Activated CD4-positive, alpha-beta T cell treated with anti-CD3 and anti-CD28 coated beads, Interleukin-2, amount 50 U/mL, for 1 hour (primary cell): Measurements from ENCODE around the gene LDAH.

ENCODE experiments used
- DNase-seq: peaks from one replicate; pipeline ENCODE4 v3.0.0-alpha.2; 2020

LDAH gene

DNA sequence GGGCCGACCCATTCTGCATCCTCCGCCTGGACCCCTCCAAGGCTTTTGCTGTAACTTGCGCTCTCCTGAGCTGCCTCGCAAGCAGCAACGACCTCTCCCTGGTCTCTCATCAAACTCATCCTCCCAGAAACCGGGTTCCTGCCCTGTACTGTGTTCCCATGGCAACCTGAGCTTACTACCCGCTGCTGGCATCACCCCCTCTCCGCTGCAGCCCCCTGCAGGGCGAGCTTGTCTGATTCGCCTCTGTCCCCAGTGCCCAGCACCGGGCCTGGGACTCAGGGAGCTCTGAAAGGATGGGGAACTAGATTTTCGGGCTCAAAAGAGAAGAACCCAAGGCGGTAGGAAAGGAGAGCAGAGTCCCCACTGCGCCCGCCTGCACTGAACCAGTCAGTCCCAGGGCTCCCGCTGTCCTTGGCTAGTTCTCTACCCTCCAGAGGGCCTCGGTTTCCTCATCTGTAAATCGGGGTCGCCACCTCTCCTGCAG lies 172.5 kb downstream of the LDAH start:
- no peak for DNase-seq

DNA sequence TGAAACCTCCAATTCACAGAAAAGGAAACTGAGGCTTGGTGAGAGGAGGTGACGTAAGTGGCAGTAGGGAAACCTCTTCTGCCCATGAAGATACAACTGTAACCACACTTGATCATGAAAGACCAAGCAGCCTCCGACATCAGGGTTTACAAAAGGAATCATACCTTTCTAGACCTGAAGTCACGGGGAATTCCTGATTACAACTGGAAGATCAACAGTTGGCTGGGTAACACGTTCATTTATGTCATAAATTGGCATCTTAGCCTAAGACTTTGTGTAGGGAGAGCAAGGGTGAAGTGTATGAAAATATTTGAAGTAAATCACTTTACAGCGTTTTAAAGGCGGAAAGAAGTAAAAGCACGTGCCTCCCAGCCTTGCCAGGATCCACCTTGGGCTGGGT lies 172.9 kb downstream of the LDAH start:
- no peak for DNase-seq

DNA sequence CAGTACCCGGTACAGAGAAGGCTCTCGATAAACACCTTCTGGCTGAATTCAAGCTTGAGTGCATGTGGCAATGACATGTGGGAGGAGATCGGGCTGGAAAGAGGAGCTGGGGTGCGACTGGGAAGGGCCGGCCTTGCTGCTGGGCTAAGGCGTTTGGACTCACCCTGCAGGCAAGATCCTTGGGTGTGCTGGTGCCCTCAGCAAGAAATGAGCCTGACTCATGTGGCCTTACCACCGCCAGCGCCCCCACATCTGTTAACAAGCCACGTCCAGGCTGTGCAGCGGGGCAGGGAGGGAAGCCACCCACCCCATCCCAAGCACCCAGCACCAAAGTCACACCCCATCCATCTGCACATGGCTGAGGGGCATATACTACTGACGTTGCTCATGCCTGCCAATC lies 173.3 kb downstream of the LDAH start:
- no peak for DNase-seq

DNA sequence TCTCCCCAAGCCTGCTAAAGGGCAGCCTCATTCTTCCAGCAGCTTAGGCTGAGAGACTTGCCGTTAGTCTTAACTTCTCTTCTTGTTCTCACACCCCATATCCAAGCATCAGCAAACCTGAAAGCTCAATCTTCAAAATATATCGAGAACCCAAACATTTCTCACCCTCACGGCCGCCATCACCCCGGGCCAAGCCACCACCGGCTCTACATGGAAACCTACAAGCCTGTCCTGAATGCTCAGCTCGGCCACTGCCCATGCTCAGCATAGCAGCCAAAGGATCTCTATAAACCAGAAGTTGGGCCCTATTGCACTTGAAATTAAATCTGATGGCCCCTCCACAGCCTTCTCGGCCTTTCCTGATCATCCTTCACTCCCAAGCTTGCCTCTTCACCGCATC lies 174.1 kb downstream of the LDAH start:
- no peak for DNase-seq

DNA sequence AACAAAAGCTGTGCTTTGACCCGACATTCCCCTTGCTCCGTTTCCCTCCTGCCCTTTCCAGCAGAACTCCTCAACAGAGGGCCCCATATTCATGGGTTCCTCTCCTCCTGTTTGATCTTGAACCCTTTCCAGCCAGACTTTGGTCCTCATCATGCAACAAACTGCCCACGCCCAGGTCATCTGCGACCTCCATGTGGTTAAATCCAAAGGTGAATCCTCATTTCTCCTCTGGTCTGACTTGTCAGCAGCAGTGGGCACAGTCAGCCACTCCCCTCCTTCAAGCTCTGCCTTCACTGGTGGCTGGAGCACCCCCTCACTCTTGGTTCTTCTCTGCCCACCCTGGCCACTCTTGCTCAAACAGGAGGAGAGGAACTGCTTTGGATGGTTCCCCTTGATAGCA lies 174.7 kb downstream of the LDAH start:
- DNase-seq = no peak

DNA sequence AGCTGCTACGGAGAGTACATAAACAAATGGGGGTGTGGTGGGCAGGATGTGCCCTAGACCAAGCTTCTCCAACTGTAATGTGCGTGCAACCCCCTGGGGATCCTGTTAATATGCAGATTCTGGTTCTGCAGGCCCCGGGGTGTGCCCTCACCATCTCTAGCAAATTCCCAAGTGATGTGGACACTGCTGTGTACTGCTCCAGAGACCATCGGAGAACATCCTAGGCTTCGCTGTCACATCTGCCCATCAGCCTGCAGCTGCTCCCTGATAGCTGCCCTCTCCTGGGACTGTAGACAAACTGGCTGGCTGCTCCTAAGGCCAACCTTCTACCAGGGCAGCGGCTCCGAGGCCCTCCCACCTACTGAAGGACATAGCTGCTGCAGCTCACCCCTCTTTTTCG lies 175.2 kb downstream of the LDAH start:
- no peak for DNase-seq

DNA sequence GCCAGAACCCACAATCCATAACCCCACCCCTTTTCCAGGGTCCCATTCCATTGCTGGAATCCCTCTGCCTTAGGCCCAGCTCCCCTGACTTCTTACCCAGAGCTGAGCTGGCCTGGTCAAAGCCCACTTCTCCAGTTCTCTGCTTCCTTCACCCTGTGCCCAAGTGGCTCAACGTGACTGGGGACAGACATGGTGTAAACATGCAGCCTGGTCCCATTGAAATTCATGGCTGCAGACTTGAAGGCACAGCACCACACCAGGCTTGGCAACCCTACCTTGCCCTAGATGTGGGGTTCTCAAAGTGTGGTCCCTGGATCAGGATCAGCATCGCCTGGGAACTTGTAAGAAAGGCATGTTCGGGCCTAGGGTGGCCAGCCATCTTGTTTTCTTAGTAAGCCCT lies 175.7 kb downstream of the LDAH start:
- no peak for DNase-seq

DNA sequence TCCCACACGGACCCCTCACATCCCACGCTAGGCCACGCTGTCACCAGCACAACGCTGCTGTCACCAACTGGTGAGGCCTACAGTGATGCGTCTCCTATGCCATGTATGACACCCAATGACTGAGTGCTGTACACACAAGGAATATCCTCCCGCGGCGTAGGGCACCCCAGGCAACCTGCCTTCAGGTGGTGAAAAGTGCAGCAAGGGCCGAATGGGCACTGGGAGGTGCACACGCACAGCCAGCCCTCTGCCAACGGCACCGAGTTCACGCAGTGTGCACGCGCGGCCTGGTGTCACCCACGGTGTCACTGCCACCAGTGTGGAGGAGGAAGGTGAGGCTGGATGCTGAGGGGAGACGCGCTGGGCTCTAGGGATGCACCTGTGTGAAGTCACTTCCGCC lies 176.5 kb downstream of the LDAH start:
- no peak for DNase-seq

DNA sequence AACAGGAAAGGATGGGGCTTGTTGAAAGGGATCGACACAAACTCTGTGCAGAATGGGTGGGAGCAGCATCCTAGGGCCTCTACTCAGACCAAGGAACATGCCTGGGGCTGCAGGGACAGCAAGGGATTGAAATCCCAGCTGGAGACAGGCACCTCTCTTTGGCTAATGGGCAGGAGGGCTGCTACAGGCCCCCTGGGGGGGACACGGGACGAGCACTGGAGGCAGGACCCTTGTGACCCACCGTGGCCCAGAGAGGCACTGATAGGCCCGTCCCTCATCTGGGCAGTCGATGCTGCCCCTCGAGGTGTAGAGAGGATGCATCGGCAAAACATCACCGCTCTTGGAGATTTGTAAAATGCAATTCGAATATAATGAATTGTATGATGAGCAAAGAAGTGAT lies 177.1 kb downstream of the LDAH start:
- DNase-seq = no peak

DNA sequence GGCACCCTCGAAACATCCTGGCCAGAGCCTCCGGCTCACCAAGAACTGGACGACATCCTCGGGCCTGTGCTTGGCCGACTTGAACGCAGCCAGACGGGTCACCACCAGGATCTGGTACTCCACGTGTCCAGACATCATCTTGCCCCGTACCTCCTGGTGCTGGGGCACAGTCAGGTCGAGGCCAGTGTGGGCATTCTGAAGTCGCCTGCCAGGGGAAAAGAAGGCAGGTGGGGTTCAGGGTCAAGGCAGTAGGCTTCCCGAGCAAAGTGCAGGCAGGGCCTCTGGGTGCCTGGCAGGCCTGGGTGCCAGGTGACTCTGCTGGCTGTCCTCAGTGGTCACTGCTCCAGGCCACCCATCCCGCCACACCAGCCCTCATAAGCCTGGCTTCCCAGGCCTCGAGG lies 177.6 kb downstream of the LDAH start:
- DNase-seq = no peak

DNA sequence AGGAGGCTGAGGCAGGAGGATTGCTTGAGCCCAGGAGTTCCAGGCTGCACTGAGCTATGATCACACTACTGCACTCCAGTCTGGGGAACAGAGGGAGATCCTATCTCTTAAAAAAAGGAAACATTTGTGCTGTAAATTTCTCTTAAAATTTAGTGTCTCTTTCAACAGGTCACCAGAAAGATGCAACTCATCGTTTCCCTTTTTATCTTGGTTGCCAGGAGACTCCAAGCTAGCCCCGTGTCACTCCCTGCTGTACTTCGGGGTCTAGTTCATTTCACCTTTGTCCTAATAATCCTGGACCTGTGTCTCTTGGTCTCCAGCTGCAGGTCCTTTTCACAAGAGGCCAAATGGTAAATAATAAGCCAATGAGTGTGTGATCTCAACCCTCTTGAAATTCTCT lies 179.1 kb downstream of the LDAH start:
- no peak for DNase-seq

DNA sequence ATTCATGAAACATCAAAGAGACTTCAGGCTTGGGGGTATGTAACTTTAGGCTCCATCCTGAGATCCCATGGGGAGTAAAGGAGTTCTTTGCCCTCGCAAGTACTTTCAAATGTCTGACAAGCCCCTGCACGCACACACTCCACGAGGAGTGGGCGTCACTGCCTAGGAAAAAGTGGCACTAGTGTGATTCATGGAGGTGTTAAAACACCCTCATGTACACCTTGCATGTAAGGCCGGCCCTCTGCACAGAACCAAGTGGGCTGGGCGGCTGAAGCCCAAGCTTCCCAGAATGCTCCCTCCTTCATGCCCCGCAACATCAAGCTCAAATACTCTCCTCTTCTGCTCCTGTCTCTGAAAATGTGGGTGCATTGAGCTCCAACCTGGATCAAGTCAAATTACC lies 179.8 kb downstream of the LDAH start:
- no peak for DNase-seq

DNA sequence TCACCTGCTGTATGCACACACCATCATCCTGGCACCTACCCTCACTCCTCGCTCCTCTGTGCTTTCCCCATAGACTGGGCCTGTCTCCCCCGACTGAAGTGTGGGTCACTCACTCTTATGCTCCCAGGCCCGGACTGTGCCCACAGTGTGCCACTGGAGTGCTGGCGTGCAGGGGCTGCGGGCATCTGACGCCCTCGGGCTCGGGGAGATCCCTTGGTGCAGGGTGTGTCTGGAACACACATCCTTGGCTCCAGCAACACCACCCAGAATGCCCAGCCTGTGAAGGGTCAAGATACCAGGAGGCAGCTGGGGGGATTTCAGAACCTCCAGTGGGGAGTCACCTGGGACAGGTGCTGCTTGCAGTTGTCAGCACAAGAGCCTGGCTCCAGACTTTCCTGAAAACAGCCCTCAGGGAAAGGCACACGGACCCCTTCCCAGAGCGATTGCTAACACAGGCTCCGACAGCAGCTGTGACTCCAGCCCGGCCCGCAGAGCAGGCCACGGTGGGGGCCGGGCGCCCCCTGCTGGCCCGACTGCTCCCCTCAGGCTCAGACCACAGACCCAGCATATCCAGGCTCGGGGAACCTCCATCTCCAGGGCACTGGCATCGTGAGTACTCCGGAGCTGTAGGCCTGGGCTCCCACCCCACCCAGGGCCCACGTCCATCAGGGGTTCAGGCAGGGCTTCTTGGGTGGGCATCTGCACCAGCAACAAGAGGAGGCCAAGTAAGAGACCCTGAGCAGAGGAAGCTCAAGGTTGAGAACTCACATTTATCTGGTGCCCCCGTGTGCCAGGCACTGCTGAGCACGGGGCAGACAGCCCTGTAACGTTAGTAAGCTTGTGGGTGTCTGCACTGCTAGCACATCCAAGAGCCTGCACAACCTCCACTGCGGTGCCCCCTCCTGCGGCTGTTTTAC lies 180.6 kb downstream of the LDAH start:
- peak; percentile 77 for DNase-seq

DNA sequence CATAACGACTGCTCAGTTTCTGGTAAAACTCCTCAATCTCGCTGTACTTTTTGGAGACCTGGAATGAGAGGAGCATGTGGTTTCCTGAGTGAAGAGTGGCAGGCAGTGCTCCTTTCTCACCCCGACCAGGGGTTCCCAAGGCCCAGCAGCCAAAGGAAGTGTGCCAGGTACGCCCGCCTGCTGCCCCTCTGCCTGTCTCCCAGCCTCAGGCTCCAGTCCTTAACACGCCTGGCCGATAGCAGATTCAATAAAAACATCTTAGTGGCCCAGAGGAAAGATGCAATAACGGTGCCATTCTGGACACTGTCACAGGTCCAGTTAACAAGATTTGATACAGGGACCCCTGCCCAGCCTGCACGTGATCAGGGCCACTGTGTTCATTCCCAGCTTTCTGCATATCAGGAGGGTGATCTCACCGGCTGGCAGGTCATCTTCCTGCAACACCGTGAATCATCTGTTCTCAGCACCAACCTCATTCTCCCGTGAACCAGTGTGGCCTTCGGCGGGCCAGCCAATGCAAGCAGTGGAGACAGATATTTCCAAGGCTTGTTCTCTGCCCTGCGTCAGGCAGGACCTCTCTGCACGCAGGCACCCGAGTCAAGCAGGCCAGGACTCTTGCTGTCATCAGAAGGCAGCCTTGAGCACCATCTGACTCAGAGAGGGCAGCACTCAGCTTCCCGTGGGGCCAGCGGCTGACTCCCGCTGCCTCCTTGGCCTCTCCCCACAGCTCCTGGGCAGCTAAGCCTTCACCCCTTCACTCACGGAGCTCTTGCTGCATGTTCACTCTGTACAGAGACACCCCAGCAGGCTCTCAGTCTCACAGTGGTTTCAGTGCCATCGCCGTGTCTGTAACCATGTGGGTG lies 181.5 kb downstream of the LDAH start:
- DNase-seq = no peak

DNA sequence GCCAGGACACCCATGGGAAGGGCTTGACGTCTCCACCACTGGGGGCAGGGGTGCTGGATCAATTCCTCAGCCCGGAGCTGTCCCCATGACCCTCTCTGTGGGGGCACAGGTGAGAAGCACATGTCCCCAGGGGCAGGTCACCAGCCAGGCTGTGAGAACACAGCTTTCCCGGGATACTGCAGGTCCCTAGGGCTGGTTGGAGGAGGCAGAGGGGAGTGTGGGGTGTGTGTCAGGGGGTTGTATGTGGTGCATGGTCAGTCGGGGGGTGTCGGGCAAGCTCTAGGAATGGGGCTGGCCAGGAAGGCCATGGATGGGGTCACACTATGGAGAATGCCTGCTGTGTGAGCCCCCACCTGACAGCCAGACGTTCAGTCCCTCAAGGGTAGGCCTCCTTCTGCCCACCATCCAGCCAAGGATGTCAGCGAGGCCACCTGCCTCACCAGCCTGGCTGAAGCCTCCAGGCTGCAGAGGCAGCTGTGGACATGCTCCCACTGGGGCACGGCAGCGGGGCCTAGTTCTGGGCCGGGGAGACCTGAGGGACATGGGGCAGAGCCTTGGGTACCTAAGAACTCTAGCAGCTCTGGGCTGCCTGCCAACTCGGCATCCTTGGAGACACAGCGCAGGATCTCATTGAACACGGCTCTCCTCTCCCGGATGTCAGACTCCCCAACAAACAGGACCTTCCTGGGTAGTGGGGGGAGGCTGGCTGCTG lies 182.3 kb downstream of the LDAH start:
- DNase-seq = no peak

DNA sequence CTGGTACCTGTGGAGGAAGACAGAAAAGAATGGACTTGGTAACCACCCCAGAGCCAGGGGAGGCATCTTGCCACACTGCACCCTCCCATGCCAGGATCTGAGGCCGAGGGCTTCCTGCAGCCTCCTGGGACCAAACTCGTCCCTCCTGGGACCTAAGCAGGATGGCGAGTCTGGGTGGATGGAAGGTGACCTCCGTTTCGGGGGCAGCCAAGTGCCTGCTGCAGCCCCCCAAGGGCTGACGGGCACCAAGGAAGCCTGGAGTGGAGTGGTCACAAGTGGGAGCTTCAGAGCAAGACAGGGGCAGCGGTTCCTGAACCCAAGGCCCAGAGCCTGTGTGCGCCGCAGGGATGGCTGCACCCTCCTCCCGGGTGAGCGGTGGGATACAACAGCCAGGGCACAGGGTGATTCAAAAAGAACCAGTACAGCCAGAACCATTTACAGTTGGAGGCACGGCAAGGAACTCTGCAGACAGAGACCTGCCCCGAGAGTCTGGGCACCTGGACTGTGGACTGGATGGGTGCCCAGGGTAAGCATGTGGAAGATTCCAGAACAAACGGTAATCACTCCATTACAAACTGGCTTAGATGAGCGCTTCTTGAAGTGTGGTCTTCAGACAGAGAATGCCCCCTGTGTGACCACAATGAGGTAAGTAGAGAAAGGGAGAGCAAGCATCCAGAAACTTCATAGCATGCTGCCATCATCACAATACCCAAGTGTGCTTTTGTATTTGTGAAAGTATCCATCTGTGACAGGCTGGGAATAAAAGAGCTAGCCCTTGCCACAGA lies 184.1 kb downstream of the LDAH start:
- no peak for DNase-seq

DNA sequence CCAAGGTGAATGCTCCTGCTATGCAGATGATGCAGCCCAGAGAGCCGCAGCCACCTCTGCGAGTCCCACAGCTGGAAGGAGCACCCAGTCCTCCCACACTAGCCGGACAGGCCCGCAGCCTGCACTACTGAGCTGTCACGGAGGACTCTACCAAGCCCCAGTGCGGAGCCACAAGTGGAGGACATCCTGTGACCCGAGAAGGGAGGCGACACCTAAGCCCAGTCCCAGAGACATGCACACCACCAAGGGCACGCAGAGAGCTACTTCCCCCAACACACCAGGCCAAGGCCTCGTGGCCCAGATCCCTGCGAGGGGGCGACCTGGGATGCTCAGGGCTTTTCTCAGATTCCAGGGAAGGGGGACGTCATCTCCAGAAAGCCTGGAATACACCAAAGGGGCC lies 184.9 kb downstream of the LDAH start:
- DNase-seq = no peak

DNA sequence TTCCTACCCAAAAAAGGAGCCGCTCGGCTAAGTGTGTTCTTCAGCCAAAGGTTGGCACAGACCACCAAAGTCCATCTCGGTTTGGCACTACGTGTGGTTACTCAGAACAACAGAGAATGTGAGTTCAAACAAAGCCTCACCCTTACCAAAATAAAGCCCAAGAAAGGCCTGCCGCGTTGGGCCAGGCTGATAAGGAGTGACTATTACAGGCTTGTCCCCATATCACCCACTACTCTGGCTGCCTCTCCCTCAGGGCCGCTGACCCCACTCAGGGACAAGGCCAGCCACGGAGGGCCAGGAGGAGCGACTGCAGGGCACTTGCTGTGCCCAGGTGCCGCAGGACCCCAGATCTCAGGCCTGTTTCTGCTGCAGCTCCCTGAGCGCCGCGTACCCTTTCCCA lies 185.8 kb downstream of the LDAH start:
- DNase-seq = no peak

DNA sequence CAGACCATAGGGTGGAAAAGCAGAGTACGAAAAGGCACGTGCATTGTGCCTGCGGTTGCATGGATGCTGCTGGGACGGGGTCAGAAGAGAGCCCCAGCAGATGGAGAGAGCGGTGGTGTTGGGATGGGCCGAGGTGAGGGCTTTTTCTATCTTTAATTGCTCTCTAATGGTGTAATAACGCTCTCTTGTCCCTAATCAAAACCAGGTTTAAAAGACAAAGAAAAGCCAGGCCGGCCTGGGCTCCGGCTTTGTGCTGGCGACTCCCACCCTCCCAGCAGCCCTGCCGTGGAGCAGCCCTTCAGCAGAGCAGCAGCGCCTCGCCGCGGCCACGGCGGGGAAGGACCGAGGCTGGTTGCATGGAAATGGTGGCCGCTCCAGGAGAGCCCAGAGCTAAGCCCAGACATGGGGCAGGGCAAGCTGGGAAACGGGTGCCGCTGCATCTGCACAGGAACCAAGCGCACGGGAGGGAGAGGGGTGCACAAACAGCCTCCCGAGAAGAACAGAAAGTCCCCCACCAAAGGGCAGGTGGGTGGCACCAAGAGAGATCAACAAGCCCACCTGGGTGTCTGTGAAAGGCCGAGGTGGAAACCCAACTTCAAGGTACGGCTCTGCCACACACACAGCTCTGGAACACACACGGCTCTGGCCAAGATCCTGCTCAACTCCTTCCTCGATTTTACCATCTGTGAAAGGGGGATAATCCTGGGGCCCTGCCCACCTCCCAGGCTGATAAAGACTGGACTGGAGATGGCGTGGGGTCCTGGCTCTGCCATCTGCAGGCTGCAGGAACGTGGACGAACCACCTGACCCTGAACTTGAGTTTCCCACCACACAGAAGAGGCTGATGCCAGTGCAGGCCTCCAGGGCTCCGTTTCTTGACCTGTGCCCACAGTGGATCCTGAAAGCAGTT lies 187.0 kb downstream of the LDAH start:
- peak; percentile 28 for DNase-seq

DNA sequence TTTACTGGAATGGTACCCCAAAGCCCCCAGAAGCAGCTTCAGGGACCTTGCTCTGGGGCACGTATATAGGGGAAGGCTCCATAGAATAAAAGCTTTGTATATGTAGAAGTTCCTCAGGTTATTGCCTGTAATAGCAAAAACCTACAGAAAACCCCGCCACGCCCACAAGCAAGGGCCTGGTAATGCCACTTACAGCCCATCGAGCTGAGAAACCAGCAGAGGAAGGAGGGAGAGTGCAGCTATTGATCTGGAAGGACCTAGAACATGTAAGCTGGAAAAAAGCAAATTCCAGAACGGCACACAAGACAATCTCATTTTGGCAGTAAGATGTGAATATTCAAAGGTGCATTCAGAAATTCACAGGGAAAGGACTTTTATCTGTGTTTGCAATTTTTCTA lies 187.8 kb downstream of the LDAH start:
- no peak for DNase-seq

DNA sequence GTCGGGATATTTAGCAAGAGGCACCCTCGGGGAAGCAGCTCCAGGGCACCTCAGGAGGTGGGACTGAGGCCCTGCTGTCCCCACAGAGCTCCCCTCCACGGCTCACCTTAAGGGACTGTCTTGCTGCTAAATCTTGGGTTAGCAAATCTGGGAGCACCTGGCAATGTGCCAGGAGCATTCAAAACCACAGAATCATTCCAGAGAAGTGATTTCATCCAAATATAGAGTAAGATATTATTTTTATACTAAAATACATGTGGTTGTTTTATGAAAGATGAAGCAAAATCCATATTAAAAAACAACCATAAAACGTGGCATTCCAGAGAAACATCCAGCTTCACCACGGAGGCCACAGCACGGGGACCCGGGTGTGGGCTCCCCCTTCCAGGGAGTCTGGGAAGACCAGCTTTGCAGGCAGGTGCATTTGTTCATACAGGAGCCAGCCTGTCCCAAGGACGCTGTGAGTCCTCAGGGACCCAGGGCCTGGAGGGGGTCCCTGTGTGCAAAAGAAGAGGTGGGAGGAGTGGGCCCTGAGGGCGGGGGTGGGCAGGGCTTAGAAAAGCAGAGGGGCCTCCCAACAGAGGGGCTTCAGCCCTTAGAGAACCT lies 188.3 kb downstream of the LDAH start:
- DNase-seq = no peak
